Activated T-helper 2 cell treated with anti-CD3 and anti-CD28 coated beads, Interferon-gamma antibody, Interleukin-2, Interleukin-4, amounts not matched to agents 10 μg/mL and 5 μg/mL and 100 μg/mL, durations not matched to agents 14 hours and 24 hours and 36 hours (primary cell): ENCODE measurements around the gene ABCG1. TPM values are rescaled to one million over a fixed set of nuclear protein-coding genes. Genes with fewer than 3 reads are reported as not detected.

Experiments
- DNase-seq: peaks from one replicate; pipeline ENCODE4 v3.0.0; 2021; ENCODE audit warnings: low spot score
- H3K27ac Mint-ChIP-seq: one replicate; pipeline ENCODE4 v1.8.0; 2021; ENCODE audit warnings: mixed read lengths
- H3K27me3 Mint-ChIP-seq: one replicate; pipeline ENCODE4 v1.8.0; 2021; ENCODE audit warnings: low read depth, mixed read lengths
- H3K36me3 Mint-ChIP-seq: one replicate; pipeline ENCODE4 v1.8.0; 2021; ENCODE audit warnings: low read depth, mixed read lengths
- H3K4me1 Mint-ChIP-seq: one replicate; pipeline ENCODE4 v1.8.0; 2021; ENCODE audit warnings: low read depth, mixed read lengths
- H3K4me3 Mint-ChIP-seq: one replicate; pipeline ENCODE4 v1.8.0; 2021; ENCODE audit warnings: low read depth, mild to moderate bottlenecking, moderate library complexity, mixed read lengths
- H3K9me3 Mint-ChIP-seq: one replicate; pipeline ENCODE4 v1.8.0; 2021; ENCODE audit warnings: mixed read lengths
- intact Hi-C: fragments of 100-400 bp; cut with micrococcal nuclease; formaldehyde crosslinking; loops from one replicate; pipeline ENCODE4 v1.15.1; 2023
- total RNA-seq: library from RNA; stranded (reverse); gene quantifications from 2 replicates; pipeline ENCODE4 v1.2.3, GENCODE V29; 2022

The ABCG1 gene
- total RNA-seq, 1 donor from 2014 or later = 5.7 TPM

- Mint-ChIP-seq H3K27me3 (peaks cover 13% of the 10 kb centered on the region), H3K9me3 (peaks cover 17% of the 10 kb centered on the region), H3K4me3 (no peak overlapping the region), H3K36me3 (no peaks in the 10 kb centered on the region), H3K4me1 (no peaks in the 10 kb centered on the region), H3K27ac (no peak overlapping the region)
- no peak for DNase-seq
- intact Hi-C loops = no loop called here
These were observed 5.7 kb upstream of the ABCG1 start for GRCh38 chr21:42213082-42213774.

GRCh38 chr21:42214081-42214750 lies 4.7 kb upstream of the ABCG1 start:
- Mint-ChIP-seq H3K9me3 (peaks cover 17% of the 10 kb centered on the region), H3K27ac (no peak overlapping the region), H3K27me3 (peaks cover 9% of the 10 kb centered on the region), H3K4me1 (no peaks in the 10 kb centered on the region), H3K4me3 (no peak overlapping the region), H3K36me3 (no peaks in the 10 kb centered on the region)
- intact Hi-C loops = no loop called here
- no peak for DNase-seq

- Mint-ChIP-seq H3K4me1 (no peaks in the 10 kb centered on the region), H3K27ac (no peak overlapping the region), H3K9me3 (peaks cover 17% of the 10 kb centered on the region), H3K4me3 (no peak overlapping the region), H3K36me3 (no peaks in the 10 kb centered on the region), H3K27me3 (peaks cover 9% of the 10 kb centered on the region)
- no peak for DNase-seq
- intact Hi-C loops = no loop called here
These were observed 4.0 kb upstream of the ABCG1 start for GRCh38 chr21:42214921-42215320.

GRCh38 chr21:42215942-42216725 lies 2.8 kb upstream of the ABCG1 start:
- H3K27ac Mint-ChIP-seq = no peak overlapping the region
- H3K4me3 Mint-ChIP-seq = no peak overlapping the region
- H3K36me3 Mint-ChIP-seq = no peaks in the 10 kb centered on the region
- intact Hi-C loops = no loop called here
- peaks cover 17% of the 10 kb centered on the region for H3K9me3 Mint-ChIP-seq
- peaks cover 6% of the 10 kb centered on the region for H3K4me1 Mint-ChIP-seq
- peaks cover 6% of the 10 kb centered on the region for H3K27me3 Mint-ChIP-seq
- DNase-seq = no peak

GRCh38 chr21:42216726-42217572 lies 2.0 kb upstream of the ABCG1 start:
- H3K27me3 Mint-ChIP-seq = peaks cover 4% of the 10 kb centered on the region
- DNase-seq = no peak
- peaks cover 17% of the 10 kb centered on the region for H3K9me3 Mint-ChIP-seq
- intact Hi-C loops = no loop called here
- no peak overlapping the region for H3K4me3 Mint-ChIP-seq
- H3K27ac Mint-ChIP-seq = no peak overlapping the region
- H3K36me3 Mint-ChIP-seq = no peaks in the 10 kb centered on the region
- H3K4me1 Mint-ChIP-seq = peaks cover 12% of the 10 kb centered on the region

GRCh38 chr21:42219606-42220137 lies 732 bp downstream of the ABCG1 start:
- H3K36me3 Mint-ChIP-seq = no peaks in the 10 kb centered on the region
- peak overlapping the region; percentile 91 for H3K4me3 Mint-ChIP-seq
- intact Hi-C loops = loop anchor here (1.0 to 2.0 kb wide), 3 partner anchors 9 to 26 kb away; no protein-coding TSS in a partner anchor
- H3K9me3 Mint-ChIP-seq = peaks cover 17% of the 10 kb centered on the region
- H3K4me1 Mint-ChIP-seq = peaks cover 14% of the 10 kb centered on the region
- H3K27ac Mint-ChIP-seq = peak overlapping the region; percentile 86
- peaks cover 2% of the 10 kb centered on the region for H3K27me3 Mint-ChIP-seq
- no peak for DNase-seq

GRCh38 chr21:42220138-42220701 lies 1.3 kb downstream of the ABCG1 start:
- intact Hi-C loops = loop anchor here (1.0 to 2.0 kb wide), 3 partner anchors 8 to 27 kb away; no protein-coding TSS in a partner anchor
- no peaks in the 10 kb centered on the region for H3K36me3 Mint-ChIP-seq
- DNase-seq = peak; percentile 77

GRCh38 chr21:42221581-42222345 lies 2.8 kb downstream of the ABCG1 start:
- Mint-ChIP-seq H3K4me1 (peaks cover 23% of the 10 kb centered on the region), H3K36me3 (peaks cover 15% of the 10 kb centered on the region), H3K27ac (no peak overlapping the region), H3K9me3 (peaks cover 4% of the 10 kb centered on the region), H3K27me3 (peaks cover 2% of the 10 kb centered on the region), H3K4me3 (no peak overlapping the region)
- no peak for DNase-seq
- intact Hi-C loops = loop anchor here (2.0 kb wide), 1 partner anchor 15 kb away; no protein-coding TSS in a partner anchor

More at GRCh38 chr21:42220138-42220701, 1.3 kb downstream of the ABCG1 start:
- Mint-ChIP-seq H3K27ac (peak overlapping the region; percentile 86), H3K9me3 (peaks cover 17% of the 10 kb centered on the region), H3K4me1 (peaks cover 14% of the 10 kb centered on the region), H3K4me3 (peak overlapping the region; percentile 91), H3K27me3 (peaks cover 2% of the 10 kb centered on the region)

- H3K36me3 Mint-ChIP-seq = peaks cover 19% of the 10 kb centered on the region
- H3K4me3 Mint-ChIP-seq = no peak overlapping the region
- peaks cover 29% of the 10 kb centered on the region for H3K4me1 Mint-ChIP-seq
- no peaks in the 10 kb centered on the region for H3K9me3 Mint-ChIP-seq
- no peak for DNase-seq
- intact Hi-C loops = no loop called here
- no peak overlapping the region for H3K27ac Mint-ChIP-seq
- peaks cover 2% of the 10 kb centered on the region for H3K27me3 Mint-ChIP-seq
These were observed 3.4 kb downstream of the ABCG1 start for GRCh38 chr21:42222386-42222785.

- intact Hi-C loops = no loop called here
- H3K36me3 Mint-ChIP-seq = peaks cover 24% of the 10 kb centered on the region
- no peak overlapping the region for H3K4me3 Mint-ChIP-seq
- H3K27me3 Mint-ChIP-seq = peaks cover 1% of the 10 kb centered on the region
- H3K9me3 Mint-ChIP-seq = no peaks in the 10 kb centered on the region
- H3K27ac Mint-ChIP-seq = no peak overlapping the region
- peaks cover 34% of the 10 kb centered on the region for H3K4me1 Mint-ChIP-seq
- no peak for DNase-seq
These were observed 4.0 kb downstream of the ABCG1 start for GRCh38 chr21:42222821-42223390.
